Uterus (tissue), 2 donors: ENCODE data around the gene NUBP1.

Experiments
- POLR2A ChIP-seq, 2 donors: fragments of 450-650 bp; IDR thresholded peaks; one replicate each; pipeline ENCODE4 v1.6.1; 2016; ENCODE audit warnings: antibody characterized with exemption in 2 of 2, mild to moderate bottlenecking in 1 of 2, moderate library complexity in 1 of 2
- TF ChIP-seq, protein P1 (sequence below), 4 experiments: fragments of 200-600 bp in 2 of 4; fragments of 450-650 bp in 2 of 4; sonication (generic) in 2 of 4; IDR thresholded peaks; one replicate each; pipeline ENCODE4 v1.5.1; 2016 to 2019; ENCODE audit warnings: antibody characterized with exemption in 4 of 4, mild to moderate bottlenecking in 2 of 4, moderate library complexity in 1 of 4

DNA sequence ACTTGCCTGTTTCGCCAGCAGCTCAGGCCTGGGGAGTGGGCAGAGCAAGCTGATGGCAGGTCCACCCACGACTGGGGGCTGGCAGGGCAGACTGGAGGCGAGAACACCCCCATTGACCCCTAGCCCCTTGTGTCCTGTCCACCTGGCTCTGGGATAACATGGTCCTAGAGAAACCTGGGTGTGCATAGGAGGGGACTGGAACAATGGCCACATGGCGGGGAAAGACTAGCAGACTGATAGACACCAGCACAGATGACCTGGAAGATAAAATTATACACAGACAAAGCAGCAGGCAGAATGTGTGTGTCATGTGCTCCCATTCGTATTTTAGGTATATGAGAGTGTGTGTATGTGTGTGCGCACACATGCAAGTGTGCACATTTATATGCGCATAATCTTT lies 23.5 kb downstream of the NUBP1 start:
- TF ChIP-seq, protein P1, sequence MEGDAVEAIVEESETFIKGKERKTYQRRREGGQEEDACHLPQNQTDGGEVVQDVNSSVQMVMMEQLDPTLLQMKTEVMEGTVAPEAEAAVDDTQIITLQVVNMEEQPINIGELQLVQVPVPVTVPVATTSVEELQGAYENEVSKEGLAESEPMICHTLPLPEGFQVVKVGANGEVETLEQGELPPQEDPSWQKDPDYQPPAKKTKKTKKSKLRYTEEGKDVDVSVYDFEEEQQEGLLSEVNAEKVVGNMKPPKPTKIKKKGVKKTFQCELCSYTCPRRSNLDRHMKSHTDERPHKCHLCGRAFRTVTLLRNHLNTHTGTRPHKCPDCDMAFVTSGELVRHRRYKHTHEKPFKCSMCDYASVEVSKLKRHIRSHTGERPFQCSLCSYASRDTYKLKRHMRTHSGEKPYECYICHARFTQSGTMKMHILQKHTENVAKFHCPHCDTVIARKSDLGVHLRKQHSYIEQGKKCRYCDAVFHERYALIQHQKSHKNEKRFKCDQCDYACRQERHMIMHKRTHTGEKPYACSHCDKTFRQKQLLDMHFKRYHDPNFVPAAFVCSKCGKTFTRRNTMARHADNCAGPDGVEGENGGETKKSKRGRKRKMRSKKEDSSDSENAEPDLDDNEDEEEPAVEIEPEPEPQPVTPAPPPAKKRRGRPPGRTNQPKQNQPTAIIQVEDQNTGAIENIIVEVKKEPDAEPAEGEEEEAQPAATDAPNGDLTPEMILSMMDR (IDR thresholded peaks at IDR 0.05), result no peak
- TF ChIP-seq POLR2A (IDR thresholded peaks at IDR 0.05), result no peak
